NCI-H345 treated with DMSO at 0.1 percent for 48 hours (cell line): ENCODE data around the gene EGR2.

Experiments
- DNase-seq: peaks from one replicate; lab custom pipeline; 2025; ENCODE audit not compliant: unreplicated experiment; lab: John Stamatoyannopoulos, UW

Gene EGR2

GRCh38 chr10:62818426-62819011 lies 2.4 kb upstream of the EGR2 start:
- DNase-seq, result no peak

GRCh38 chr10:62817766-62818425 lies 1.7 kb upstream of the EGR2 start:
- peak; percentile 20 for DNase-seq

GRCh38 chr10:62817121-62817765 lies 1.1 kb upstream of the EGR2 start:
- no peak for DNase-seq

- DNase-seq, result no peak
Observed at GRCh38 chr10:62816076-62816330, 163 bp downstream of the EGR2 start.

GRCh38 chr10:62815381-62816075 lies 638 bp downstream of the EGR2 start:
- DNase-seq, result no peak

- DNase-seq, result no peak
Observed at GRCh38 chr10:62814756-62815380, 1.3 kb downstream of the EGR2 start.

- no peak for DNase-seq
Observed at GRCh38 chr10:62813981-62814380, 2.2 kb downstream of the EGR2 start.

GRCh38 chr10:62813453-62813852 lies 2.7 kb downstream of the EGR2 start:
- no peak for DNase-seq

GRCh38 chr10:62812672-62813439 lies 3.3 kb downstream of the EGR2 start:
- no peak for DNase-seq

- DNase-seq, result no peak
Observed at GRCh38 chr10:62811159-62811875, 4.8 kb downstream of the EGR2 start.

- no peak for DNase-seq
Observed at GRCh38 chr10:62810156-62810902, 5.8 kb downstream of the EGR2 start.

- DNase-seq, result no peak
Observed at GRCh38 chr10:62806251-62806650, 9.9 kb downstream of the EGR2 start.

- DNase-seq, result no peak
Observed at GRCh38 chr10:62805231-62806099, 10.7 kb downstream of the EGR2 start.

GRCh38 chr10:62804356-62805230 lies 11.6 kb downstream of the EGR2 start, which contains the start of gene ADO:
Gene ADO, plus strand, starts transcription at chr10:62804720. Its CDS starts 340 bp downstream, at chr10:62805060.
- DNase-seq, result peak; percentile 73

- DNase-seq, result no peak
Observed at GRCh38 chr10:62803724-62804355, 12.3 kb downstream of the EGR2 start.

GRCh38 chr10:62801871-62802270 lies 14.3 kb downstream of the EGR2 start:
- no peak for DNase-seq

GRCh38 chr10:62796896-62797295 lies 19.3 kb downstream of the EGR2 start:
- DNase-seq, result no peak
